Neural cell (in vitro differentiated cells): ENCODE measurements around the gene FRMD4B.

Source experiments
- CTCF ChIP-seq: fragments of 450-650 bp; IDR thresholded peaks from 2 replicates; pipeline ENCODE4 v1.5.1; 2014; ENCODE audit warnings: antibody characterized with exemption, mild to moderate bottlenecking, moderate library complexity; ENCODE audit not compliant: poor library complexity, severe bottlenecking
- EP300 ChIP-seq: fragments of 450-650 bp; conservative IDR thresholded peaks from 2 replicates; pipeline ENCODE4 v1.6.1; 2014; ENCODE audit warnings: antibody characterized with exemption, mild to moderate bottlenecking, moderate library complexity; ENCODE audit not compliant: poor library complexity, severe bottlenecking
- EZH2 ChIP-seq: fragments of 200-600, 300-800 bp; shearing (Covaris generic), sonication (generic); IDR thresholded peaks from 2 replicates; pipeline ENCODE4 v1.6.1; 2014; ENCODE audit warnings: antibody characterized with exemption, low read length, borderline replicate concordance, mild to moderate bottlenecking; ENCODE audit not compliant: insufficient read depth, poor library complexity, severe bottlenecking
- MXI1 ChIP-seq: fragments of 450-650 bp; conservative IDR thresholded peaks from 2 replicates; pipeline ENCODE4 v1.6.1; 2014; ENCODE audit warnings: antibody characterized with exemption, mild to moderate bottlenecking; ENCODE audit not compliant: poor library complexity, severe bottlenecking
- POLR2AphosphoS5 ChIP-seq: IDR thresholded peaks from 2 replicates; pipeline ENCODE4 v1.6.1; 2012
- RAD21 ChIP-seq: fragments of 450-650 bp; conservative IDR thresholded peaks from 2 replicates; pipeline ENCODE4 v1.6.1; 2014; ENCODE audit warnings: antibody characterized with exemption, mild to moderate bottlenecking, moderate library complexity
- REST ChIP-seq: IDR thresholded peaks from 2 replicates; pipeline ENCODE4 v1.6.1; 2012; ENCODE audit warnings: borderline replicate concordance
- SMC3 ChIP-seq: fragments of 450-650 bp; conservative IDR thresholded peaks from 2 replicates; pipeline ENCODE4 v1.6.1; 2014; ENCODE audit warnings: antibody characterized with exemption, mild to moderate bottlenecking, moderate library complexity; ENCODE audit not compliant: poor library complexity
- TAF1 ChIP-seq: IDR thresholded peaks from 2 replicates; pipeline ENCODE4 v1.6.1; 2012; ENCODE audit warnings: low read depth

GRCh38 chr3:69367586-69367985, 18.3 kb downstream of the FRMD4B start:
- no peak for TF ChIP-seq CTCF
- no peak for TF ChIP-seq REST
- no peak for TF ChIP-seq RAD21
- no peak for TF ChIP-seq POLR2AphosphoS5
- TF ChIP-seq TAF1 = no peak
- no peak for TF ChIP-seq EZH2
- TF ChIP-seq SMC3 = no peak
- TF ChIP-seq EP300 = no peak
- TF ChIP-seq MXI1 = no peak
